ENCODE measurements around the gene FIGNL1.

FIGNL1 gene

DNA sequence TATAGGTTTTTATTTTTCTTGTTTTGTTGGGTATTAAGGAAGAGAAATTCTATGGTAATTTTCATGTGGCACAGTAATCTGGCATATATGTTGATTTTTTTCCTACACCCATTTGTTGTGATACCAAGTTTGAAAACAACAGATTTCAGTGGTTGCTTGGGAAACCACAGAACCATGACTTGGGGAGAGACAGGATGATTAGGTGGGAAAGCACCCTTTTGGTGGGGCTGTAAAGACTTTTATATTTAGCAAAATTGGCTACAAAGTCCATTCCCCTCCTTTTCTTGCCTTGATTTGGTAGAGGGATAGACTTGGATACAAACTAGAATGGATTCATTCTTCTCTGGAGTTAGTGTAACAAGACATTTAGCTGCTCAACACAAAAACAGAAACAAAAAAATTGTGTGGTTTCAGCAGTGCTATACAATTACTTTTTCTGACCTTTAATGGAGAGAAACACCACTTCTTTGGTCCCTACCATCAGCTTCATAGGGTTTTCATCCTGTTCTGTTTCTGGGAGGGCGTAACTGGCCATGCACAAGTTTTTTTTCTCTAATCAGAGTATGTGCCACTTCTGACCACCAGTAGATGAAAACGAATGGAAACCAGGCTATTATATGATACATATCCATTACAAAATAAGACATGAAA, 52.7 kb downstream of the FIGNL1 start:
- TF ChIP-seq, protein P1, sequence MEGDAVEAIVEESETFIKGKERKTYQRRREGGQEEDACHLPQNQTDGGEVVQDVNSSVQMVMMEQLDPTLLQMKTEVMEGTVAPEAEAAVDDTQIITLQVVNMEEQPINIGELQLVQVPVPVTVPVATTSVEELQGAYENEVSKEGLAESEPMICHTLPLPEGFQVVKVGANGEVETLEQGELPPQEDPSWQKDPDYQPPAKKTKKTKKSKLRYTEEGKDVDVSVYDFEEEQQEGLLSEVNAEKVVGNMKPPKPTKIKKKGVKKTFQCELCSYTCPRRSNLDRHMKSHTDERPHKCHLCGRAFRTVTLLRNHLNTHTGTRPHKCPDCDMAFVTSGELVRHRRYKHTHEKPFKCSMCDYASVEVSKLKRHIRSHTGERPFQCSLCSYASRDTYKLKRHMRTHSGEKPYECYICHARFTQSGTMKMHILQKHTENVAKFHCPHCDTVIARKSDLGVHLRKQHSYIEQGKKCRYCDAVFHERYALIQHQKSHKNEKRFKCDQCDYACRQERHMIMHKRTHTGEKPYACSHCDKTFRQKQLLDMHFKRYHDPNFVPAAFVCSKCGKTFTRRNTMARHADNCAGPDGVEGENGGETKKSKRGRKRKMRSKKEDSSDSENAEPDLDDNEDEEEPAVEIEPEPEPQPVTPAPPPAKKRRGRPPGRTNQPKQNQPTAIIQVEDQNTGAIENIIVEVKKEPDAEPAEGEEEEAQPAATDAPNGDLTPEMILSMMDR (IDR thresholded peaks at IDR 0.05; ENCODE audit: control insufficient read depth, insufficient read depth, low read depth, low read length, missing control alignments): no peak
- H3K4me3 ChIP-seq (ENCODE audit: control insufficient read depth, low read depth, low read length): no peak overlapping the region
- DNase-seq (ENCODE audit: low read depth): no peak

GRCh38 chr7:50396856-50397255, 53.3 kb downstream of the FIGNL1 start:
- DNase-seq (ENCODE audit: low read depth): no peak
- no peak overlapping the region for H3K4me3 ChIP-seq (ENCODE audit: control insufficient read depth, low read depth, low read length)
- TF ChIP-seq, protein P1 (IDR thresholded peaks at IDR 0.05; ENCODE audit: control insufficient read depth, insufficient read depth, low read depth, low read length, missing control alignments): no peak

- TF ChIP-seq, protein P1 (IDR thresholded peaks at IDR 0.05; ENCODE audit: control insufficient read depth, insufficient read depth, low read depth, low read length, missing control alignments): no peak
- no peak overlapping the region for H3K4me3 ChIP-seq (ENCODE audit: control insufficient read depth, low read depth, low read length)
- no peak for DNase-seq (ENCODE audit: low read depth)
Measured at GRCh38 chr7:50394315-50394714, 55.8 kb downstream of the FIGNL1 start.
